Body of pancreas (tissue), 4 donors: ENCODE data around the gene TNFRSF18. TPM values are rescaled to one million over a fixed set of nuclear protein-coding genes. Genes with fewer than 3 reads are reported as not detected.

ENCODE experiments used
- ATAC-seq: fragments of 150-250 bp; one replicate; pipeline ENCODE4 v1.9.1; 2016
- DNase-seq, 4 donors: peaks; one replicate each; pipeline ENCODE4 v3.0.0-alpha.2; 2019
- H3K27ac ChIP-seq, 4 donors: fragments of 200-600 bp; sonication (generic); 1 replicate in 3 of 4; 2 replicates in 1 of 4; pipeline versions ENCODE4 v1.5.1 to v1.6.1; 2016 to 2019; ENCODE audit warnings: mild to moderate bottlenecking in 1 of 4, mixed read lengths in 1 of 4, moderate library complexity in 1 of 4
- H3K27me3 ChIP-seq, 2 donors: fragments of 200-600 bp; sonication (generic); one replicate each; pipeline ENCODE4 v1.6.0; 2016; ENCODE audit warnings: mild to moderate bottlenecking in 1 of 2
- H3K36me3 ChIP-seq, 2 donors: fragments of 200-600 bp; sonication (generic); replicated peaks in 1 of 2; 2 replicates each; pipeline ENCODE4 v1.5.1; 2016; ENCODE audit warnings: low read depth in 2 of 2; ENCODE audit not compliant: insufficient read depth in 1 of 2
- H3K4me1 ChIP-seq: fragments of 200-600 bp; sonication (generic); one replicate; pipeline ENCODE4 v1.6.0; 2016
- H3K4me3 ChIP-seq, 2 donors: fragments of 200-600 bp; sonication (generic); 1 replicate in 1 of 2; 2 replicates in 1 of 2; pipeline ENCODE4 v1.5.1; 2016 to 2019
- H3K9me3 ChIP-seq, 3 donors: fragments of 200-600 bp; sonication (generic); 1 replicate in 2 of 3; 2 replicates in 1 of 3; pipeline ENCODE4 v1.5.1; 2016
- CTCF ChIP-seq, 7 experiments: fragments of 450-650 bp in 4 of 7; fragments of 200-600 bp in 3 of 7; sonication (generic) in 3 of 7; IDR thresholded peaks; one replicate each; pipeline ENCODE4 v1.5.1; 2016 to 2019; ENCODE audit warnings: antibody characterized with exemption in 7 of 7
- POLR2A ChIP-seq, 3 donors: fragments of 450-650 bp; IDR thresholded peaks; one replicate each; pipeline ENCODE4 v1.6.1; 2016; ENCODE audit warnings: antibody characterized with exemption in 3 of 3, mild to moderate bottlenecking in 2 of 3
- WGBS, 2 donors: methylation state at CpG; one replicate each; pipeline ENCODE4 v1.1.5; 2017; 5-methylcytosine and 5-hydroxymethylcytosine counted together
- intact Hi-C: fragments of 100-400 bp; cut with DNase I; formaldehyde crosslinking; loops from one replicate; pipeline ENCODE4 v1.15.1; 2023
- total RNA-seq, 2 donors: library from RNA; depleted of rRNA; stranded (reverse); fragments of >200 nt; gene quantifications; one replicate each; pipeline ENCODE4 v1.1.0, GENCODE V29; 2016

The TNFRSF18 gene
- total RNA-seq, 2 donors from 2014 or later = not detected

DNA sequence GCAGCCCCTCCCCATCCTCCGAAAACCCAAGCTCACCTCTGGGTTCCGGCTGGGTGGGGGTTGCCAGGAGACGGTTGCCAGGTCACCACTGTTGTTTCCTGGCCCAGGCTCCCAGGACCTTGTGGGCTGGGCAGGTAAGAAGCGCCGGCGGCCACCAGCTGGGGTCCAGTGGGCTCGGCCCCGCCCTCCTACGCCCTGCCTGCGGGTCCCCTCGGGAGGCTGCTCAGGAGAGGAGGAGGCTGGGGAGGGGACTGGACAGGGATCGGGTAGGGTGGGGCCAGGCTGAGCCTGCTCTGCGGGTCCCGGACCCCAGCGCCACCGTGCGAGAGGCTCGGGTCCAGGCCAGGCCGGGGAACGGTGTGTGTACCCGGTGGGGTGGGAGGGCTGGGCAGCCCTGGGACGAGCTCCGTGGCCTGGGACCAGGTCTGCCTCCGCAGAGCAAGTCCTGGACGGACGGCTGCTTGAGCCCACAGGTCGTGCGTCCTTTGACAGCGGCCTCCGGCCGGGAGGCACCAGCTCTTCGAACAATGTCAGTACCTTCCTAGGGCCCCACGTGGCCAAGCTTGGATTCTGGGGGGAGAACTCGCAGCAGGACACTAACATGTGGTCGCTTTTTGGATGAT is 32.5 kb downstream of the TNFRSF18 start, which contains the start of gene TTLL10:
Gene TTLL10 (plus strand): TSS at position 88 of the 623 bp plus-strand sequence. CDS start 5,336 bp downstream, outside the sequence.
- intact Hi-C loops = no loop called here
- peak in 3 of 4 donors; percentile 13 to 31 (median 27) for DNase-seq
- TF ChIP-seq POLR2A (IDR thresholded peaks at IDR 0.05) (no peak), CTCF (IDR thresholded peaks at IDR 0.05) (no peak)

GRCh38 chr1:1173061-1173792 is 33.2 kb downstream of the TNFRSF18 start:
- no peak overlapping the region for H3K27ac ChIP-seq
- DNase-seq = peak in 1 of 4 donors; percentile 8
- intact Hi-C loops = no loop called here
- H3K36me3 ChIP-seq = no peaks in the 10 kb centered on the region
- peaks cover 7% of the 10 kb centered on the region for H3K4me1 ChIP-seq
- 77% methylated on average over 22 to 23 of the region's 32 CpGs for WGBS, 2 donors
- no peak for ATAC-seq
- no peaks in the 10 kb centered on the region for H3K27me3 ChIP-seq
- no peak overlapping the region for H3K4me3 ChIP-seq
- no peaks in the 10 kb centered on the region for H3K9me3 ChIP-seq
- TF ChIP-seq POLR2A (IDR thresholded peaks at IDR 0.05) (no peak), CTCF (IDR thresholded peaks at IDR 0.05) (no peak)

More for the DNA sequence above, 32.5 kb downstream of the TNFRSF18 start, which contains the start of gene TTLL10:
- no peaks in the 10 kb centered on the region for H3K36me3 ChIP-seq
- H3K27me3 ChIP-seq = no peaks in the 10 kb centered on the region
- no peaks in the 10 kb centered on the region for H3K9me3 ChIP-seq
- WGBS, 2 donors = 72 to 89% methylated on average over 20 to 22 of the region's 35 CpGs
- H3K4me1 ChIP-seq = no peaks in the 10 kb centered on the region
- ATAC-seq = no peak
- no peak within 1 kb of the TSS for H3K4me3 ChIP-seq
- H3K27ac ChIP-seq = no peak within 1 kb of the TSS

DNA sequence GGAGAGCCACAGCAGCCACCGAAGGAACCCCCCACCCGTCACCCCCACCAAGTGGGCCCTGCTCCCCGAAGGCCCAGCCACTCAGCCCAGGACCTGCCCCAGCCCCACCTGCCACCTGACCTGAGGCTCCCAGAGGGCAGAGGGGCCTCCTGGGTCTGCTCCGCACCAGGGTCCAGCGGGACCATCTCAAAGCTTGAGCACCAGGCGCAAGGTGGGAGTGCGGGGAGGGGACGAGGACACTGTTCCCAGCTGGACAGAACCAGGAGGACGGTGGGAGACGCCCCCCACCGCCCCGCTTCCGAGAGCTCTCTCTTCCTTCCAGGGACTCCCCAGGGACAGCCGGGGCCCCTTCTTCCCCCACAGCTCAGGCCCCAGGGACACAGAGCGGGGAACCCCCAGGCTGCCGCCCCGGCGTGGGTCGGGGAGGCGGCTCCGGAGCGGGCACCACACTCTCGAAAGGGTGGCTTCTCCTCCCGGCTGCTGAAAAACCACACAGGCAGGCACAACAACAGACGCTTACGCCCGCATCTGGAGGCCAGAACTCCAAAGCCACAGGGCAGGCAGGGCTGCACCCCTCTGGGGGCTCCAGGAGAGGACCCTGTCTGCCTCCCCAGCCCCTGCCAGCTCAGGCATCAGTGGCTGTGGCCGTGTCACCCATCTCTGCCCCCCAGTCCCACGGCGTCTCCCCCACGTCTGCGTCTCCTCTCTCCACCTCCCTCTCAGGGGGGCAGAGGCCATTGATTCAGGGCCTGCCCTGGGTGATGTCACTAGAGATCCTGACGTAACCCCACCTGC is 34.6 kb downstream of the TNFRSF18 start:
- H3K9me3 ChIP-seq = no peaks in the 10 kb centered on the region
- H3K27me3 ChIP-seq = no peaks in the 10 kb centered on the region
- H3K4me3 ChIP-seq = no peak overlapping the region
- TF ChIP-seq CTCF (IDR thresholded peaks at IDR 0.05) (no peak), POLR2A (IDR thresholded peaks at IDR 0.05) (no peak)
- ATAC-seq (no peak), DNase-seq (peak in 2 of 4 donors; percentile 12 to 14)
- intact Hi-C loops = no loop called here
- H3K27ac ChIP-seq = no peak overlapping the region
- peaks cover 22% of the 10 kb centered on the region for H3K4me1 ChIP-seq
- whole genome bisulfite sequencing, 2 donors = 87 to 96% methylated on average over 6 to 29 of the region's 33 CpGs
- no peaks in the 10 kb centered on the region for H3K36me3 ChIP-seq

DNA sequence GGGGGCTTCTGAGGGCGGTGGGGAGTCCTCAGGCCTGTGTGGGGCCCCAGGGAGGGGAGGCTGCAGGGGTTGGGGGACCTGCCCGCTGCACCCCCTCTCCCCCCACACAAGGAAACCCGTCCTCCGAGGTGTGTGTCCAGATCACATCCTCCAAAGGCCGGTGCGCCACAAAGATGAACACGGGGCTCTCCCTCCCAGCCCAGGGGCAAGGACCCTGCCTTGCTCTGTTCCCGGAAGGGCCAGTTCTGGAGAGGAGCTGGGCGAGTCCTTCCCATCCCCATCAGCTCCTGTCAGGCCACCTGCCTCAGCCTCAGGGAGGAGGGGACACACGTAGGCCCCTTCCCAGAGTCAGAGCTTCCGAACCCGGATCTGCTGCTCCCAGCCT is 35.2 kb downstream of the TNFRSF18 start:
- no peak for ATAC-seq
- Histone ChIP-seq H3K27me3 (no peaks in the 10 kb centered on the region), H3K27ac (no peak overlapping the region), H3K4me3 (no peak overlapping the region), H3K36me3 (no peaks in the 10 kb centered on the region), H3K4me1 (peaks cover 26% of the 10 kb centered on the region), H3K9me3 (no peaks in the 10 kb centered on the region)
- DNase-seq = no peak
- TF ChIP-seq CTCF (IDR thresholded peaks at IDR 0.05) (no peak), POLR2A (IDR thresholded peaks at IDR 0.05) (no peak)
- intact Hi-C loops = no loop called here
- WGBS, 2 donors = 77 to 80% methylated on average over 1 to 12 of the region's 12 CpGs
